Liver (tissue), 9 donors: Measurements from ENCODE around the gene SMIM3. TPM values are rescaled to one million over a fixed set of nuclear protein-coding genes. Genes with fewer than 3 reads are reported as not detected.
"Not testable (repeated sequence)": the region's sequence is repeated elsewhere in the genome, so short reads cannot be mapped to it uniquely, and the experiment has no call there.

Experiments used
- DNase-seq: peaks from one replicate; pipeline ENCODE4 v3.0.0-alpha.2; 2017; ENCODE audit warnings: low spot score
- H3K27ac ChIP-seq, 2 donors: one replicate each; pipeline ENCODE4 v1.7.0; 2013; ENCODE audit warnings: inconsistent platforms in 2 of 2, low read length in 2 of 2, control low read depth in 1 of 2, low read depth in 1 of 2, mild to moderate bottlenecking in 1 of 2
- H3K27me3 ChIP-seq, 4 donors: one replicate each; pipeline versions ENCODE4 v1.6.1 to v1.7.0; 2013; ENCODE audit warnings: low read length in 3 of 4, inconsistent platforms in 1 of 4, mild to moderate bottlenecking in 1 of 4, moderate library complexity in 1 of 4; ENCODE audit not compliant: control insufficient read depth in 4 of 4, insufficient read depth in 4 of 4
- H3K36me3 ChIP-seq, 4 donors: one replicate each; pipeline versions ENCODE4 v1.6.1 to v1.7.0; 2013; ENCODE audit warnings: low read length in 3 of 4, mild to moderate bottlenecking in 3 of 4, low read depth in 1 of 4, moderate library complexity in 1 of 4; ENCODE audit not compliant: control insufficient read depth in 4 of 4, insufficient read depth in 3 of 4
- H3K4me1 ChIP-seq, 4 donors: one replicate each; pipeline versions ENCODE4 v1.6.1 to v1.7.0; 2013; ENCODE audit warnings: low read length in 3 of 4, mild to moderate bottlenecking in 3 of 4, moderate library complexity in 1 of 4; ENCODE audit not compliant: control insufficient read depth in 4 of 4, insufficient read depth in 4 of 4
- H3K4me3 ChIP-seq, 3 donors: one replicate each; pipeline versions ENCODE4 v1.6.1 to v1.7.0; 2013; ENCODE audit warnings: low read length in 3 of 3, control low read depth in 1 of 3, low read depth in 1 of 3, mild to moderate bottlenecking in 1 of 3
- H3K9ac ChIP-seq, 2 donors: one replicate each; pipeline ENCODE4 v1.7.0; 2013; ENCODE audit warnings: low read length in 2 of 2, mild to moderate bottlenecking in 2 of 2, moderate library complexity in 2 of 2, control low read depth in 1 of 2, low read depth in 1 of 2
- H3K9me3 ChIP-seq, 4 donors: one replicate each; pipeline versions ENCODE4 v1.6.1 to v1.7.0; 2013; ENCODE audit warnings: low read length in 3 of 4; ENCODE audit not compliant: control insufficient read depth in 4 of 4
- EGR1 ChIP-seq, 2 donors: IDR thresholded peaks; 2 replicates each; pipeline ENCODE4 v1.6.1; 2016 to 2018; ENCODE audit warnings: antibody characterized with exemption in 2 of 2, low read depth in 2 of 2
- FOXA1 ChIP-seq: IDR thresholded peaks from 2 replicates; pipeline ENCODE4 v1.6.1; 2016; ENCODE audit warnings: antibody characterized with exemption
- FOXA2 ChIP-seq: IDR thresholded peaks from 2 replicates; pipeline ENCODE4 v1.6.1; 2016; ENCODE audit warnings: antibody characterized with exemption
- GABPA ChIP-seq, 2 donors: IDR thresholded peaks in 1 of 2; conservative IDR thresholded peaks in 1 of 2; 2 replicates each; pipeline ENCODE4 v1.6.1; 2016; ENCODE audit warnings: antibody characterized with exemption in 2 of 2, mild to moderate bottlenecking in 1 of 2, moderate library complexity in 1 of 2
- HNF4A ChIP-seq, 2 donors: conservative IDR thresholded peaks; 2 replicates each; pipeline ENCODE4 v1.6.1; 2016; ENCODE audit warnings: antibody characterized with exemption in 2 of 2, mild to moderate bottlenecking in 2 of 2
- JUND ChIP-seq, 2 donors: IDR thresholded peaks; 2 replicates each; pipeline ENCODE4 v1.6.1; 2016; ENCODE audit warnings: antibody characterized with exemption in 2 of 2
- NR2F2 ChIP-seq: IDR thresholded peaks from 2 replicates; pipeline ENCODE4 v1.6.1; 2016; ENCODE audit warnings: antibody characterized with exemption
- RAD21 ChIP-seq, 2 donors: IDR thresholded peaks; 2 replicates each; pipeline ENCODE4 v1.6.1; 2016; ENCODE audit warnings: antibody characterized with exemption in 2 of 2, mild to moderate bottlenecking in 2 of 2
- REST ChIP-seq: IDR thresholded peaks from 2 replicates; pipeline ENCODE4 v1.6.1; 2016; ENCODE audit warnings: antibody characterized with exemption, mild to moderate bottlenecking
- SP1 ChIP-seq: IDR thresholded peaks from 2 replicates; pipeline ENCODE4 v1.6.1; 2018; ENCODE audit warnings: antibody characterized with exemption, mild to moderate bottlenecking
- ZBTB33 ChIP-seq: IDR thresholded peaks from 2 replicates; pipeline ENCODE4 v1.6.1; 2016; ENCODE audit warnings: antibody characterized with exemption
- WGBS: extraction: QIAGEN DNeasy Blood & Tissue Kit; methylation state at CpG from one replicate; pipeline ENCODE4 v1.1.7; 2013; 5-methylcytosine and 5-hydroxymethylcytosine counted together
- polyA plus RNA-seq, 2 donors: library from polyadenylated mRNA; stranded (reverse) in 1 of 2; unstranded in 1 of 2; fragments of 200-250 nt in 1 of 2; fragments of >200 nt in 1 of 2; fragmentation: Nextera tagmentation in 1 of 2; extraction: Ambion mirVana in 1 of 2; gene quantifications; one replicate each; pipeline versions ENCODE4 v1.2.1 to v1.2.3, GENCODE V29; 2013 to 2015
- total RNA-seq, 2 donors: library from RNA; depleted of rRNA; stranded (reverse); fragments of >200 nt; gene quantifications; one replicate each; pipeline ENCODE4 v1.2.3, GENCODE V29; 2014
- TF ChIP-seq, protein P1 (sequence below): IDR thresholded peaks from 2 replicates; pipeline ENCODE4 v1.6.1; 2016; ENCODE audit warnings: antibody characterized with exemption
- TF ChIP-seq, protein P2 (sequence below): fragments of 150-350 bp; IDR thresholded peaks from 2 replicates; pipeline ENCODE4 v1.5.1; 2017; ENCODE audit warnings: improper control_type of control experiment, low read depth, low read length; ENCODE audit not compliant: missing input control
- TF ChIP-seq, protein P3 (sequence below): IDR thresholded peaks from 2 replicates; pipeline ENCODE4 v1.6.1; 2016; ENCODE audit warnings: antibody characterized with exemption
- donor health status: healthy.
- donor health status: healthy.
- donor health status: healthy.
- donor health status: healthy.
- donor health status: healthy.

Gene SMIM3
- total and polyA plus RNA-seq, 4 donors = 3.0 to 5.7 (median 3.6) TPM

GRCh38 chr5:150740992-150741391 is 37.6 kb upstream of the SMIM3 start:
- H3K27me3 ChIP-seq = no peaks in the 10 kb centered on the region
- peaks cover 0 to 2% (median 0%) of the 10 kb centered on the region in 4 donors for H3K4me1 ChIP-seq
- no peak overlapping the region for H3K27ac ChIP-seq
- no peaks in the 10 kb centered on the region for H3K9me3 ChIP-seq
- no peak overlapping the region for H3K4me3 ChIP-seq
- no peak overlapping the region for H3K9ac ChIP-seq
- TF ChIP-seq, protein P1, sequence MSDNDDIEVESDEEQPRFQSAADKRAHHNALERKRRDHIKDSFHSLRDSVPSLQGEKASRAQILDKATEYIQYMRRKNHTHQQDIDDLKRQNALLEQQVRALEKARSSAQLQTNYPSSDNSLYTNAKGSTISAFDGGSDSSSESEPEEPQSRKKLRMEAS = no peak
- no peak for TF ChIP-seq GABPA (IDR thresholded peaks at IDR 0.05 in 1 of 2, conservative IDR thresholded peaks at IDR 0.05 in 1 of 2)
- TF ChIP-seq, protein P2, sequence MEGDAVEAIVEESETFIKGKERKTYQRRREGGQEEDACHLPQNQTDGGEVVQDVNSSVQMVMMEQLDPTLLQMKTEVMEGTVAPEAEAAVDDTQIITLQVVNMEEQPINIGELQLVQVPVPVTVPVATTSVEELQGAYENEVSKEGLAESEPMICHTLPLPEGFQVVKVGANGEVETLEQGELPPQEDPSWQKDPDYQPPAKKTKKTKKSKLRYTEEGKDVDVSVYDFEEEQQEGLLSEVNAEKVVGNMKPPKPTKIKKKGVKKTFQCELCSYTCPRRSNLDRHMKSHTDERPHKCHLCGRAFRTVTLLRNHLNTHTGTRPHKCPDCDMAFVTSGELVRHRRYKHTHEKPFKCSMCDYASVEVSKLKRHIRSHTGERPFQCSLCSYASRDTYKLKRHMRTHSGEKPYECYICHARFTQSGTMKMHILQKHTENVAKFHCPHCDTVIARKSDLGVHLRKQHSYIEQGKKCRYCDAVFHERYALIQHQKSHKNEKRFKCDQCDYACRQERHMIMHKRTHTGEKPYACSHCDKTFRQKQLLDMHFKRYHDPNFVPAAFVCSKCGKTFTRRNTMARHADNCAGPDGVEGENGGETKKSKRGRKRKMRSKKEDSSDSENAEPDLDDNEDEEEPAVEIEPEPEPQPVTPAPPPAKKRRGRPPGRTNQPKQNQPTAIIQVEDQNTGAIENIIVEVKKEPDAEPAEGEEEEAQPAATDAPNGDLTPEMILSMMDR = no peak
- TF ChIP-seq JUND (IDR thresholded peaks at IDR 0.05) = no peak
- no peak for TF ChIP-seq FOXA1
- TF ChIP-seq SP1 = no peak
- TF ChIP-seq, protein P3, sequence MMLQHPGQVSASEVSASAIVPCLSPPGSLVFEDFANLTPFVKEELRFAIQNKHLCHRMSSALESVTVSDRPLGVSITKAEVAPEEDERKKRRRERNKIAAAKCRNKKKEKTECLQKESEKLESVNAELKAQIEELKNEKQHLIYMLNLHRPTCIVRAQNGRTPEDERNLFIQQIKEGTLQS = no peak
- no peak for TF ChIP-seq EGR1 (IDR thresholded peaks at IDR 0.05; ENCODE audit: low read depth in 2 of 2)
- TF ChIP-seq RAD21 (IDR thresholded peaks at IDR 0.05) = no peak
- DNase-seq = no peak
- peaks cover 0 to 5% (median 4%) of the 10 kb centered on the region in 4 donors for H3K36me3 ChIP-seq

DNA sequence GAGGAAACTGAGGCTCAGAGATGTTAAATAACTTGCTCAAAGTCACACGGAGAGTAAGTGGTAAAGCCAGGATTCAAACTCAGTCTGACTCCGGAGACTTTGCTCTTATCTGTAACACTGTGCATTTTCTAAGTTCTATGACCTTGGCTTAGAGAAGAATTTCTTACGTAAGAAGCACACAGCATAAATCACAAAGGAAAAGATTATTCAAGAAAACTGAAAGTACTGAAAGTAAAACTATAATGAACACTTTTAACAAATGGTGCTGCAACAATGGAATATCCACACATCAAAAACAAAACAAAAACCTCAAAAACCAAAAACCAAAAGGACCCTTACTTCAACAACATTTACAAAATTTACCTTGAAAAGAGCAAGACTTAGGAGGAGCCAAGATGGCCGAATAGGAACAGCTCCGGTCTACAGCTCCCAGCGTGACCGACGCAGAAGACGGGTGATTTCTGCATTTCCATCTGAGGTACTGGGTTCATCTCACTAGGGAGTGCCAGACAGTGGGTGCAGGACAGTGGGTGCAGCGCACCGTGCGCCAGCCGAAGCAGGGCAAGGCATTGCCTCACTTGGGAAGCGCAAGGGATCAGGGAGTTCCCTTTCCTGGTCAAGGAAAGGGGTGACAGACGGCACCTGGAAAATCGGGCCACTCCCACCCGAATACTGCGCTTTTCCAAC is 36.0 kb upstream of the SMIM3 start:
- not testable (repeated sequence) for H3K27me3 ChIP-seq, H3K4me1 ChIP-seq, DNase-seq, H3K4me3 ChIP-seq, H3K36me3 ChIP-seq, H3K9me3 ChIP-seq, H3K9ac ChIP-seq, H3K27ac ChIP-seq
- 88% methylated on average over 18 of the region's 18 CpGs for WGBS
- peak; percentile 31 for TF ChIP-seq NR2F2

DNA sequence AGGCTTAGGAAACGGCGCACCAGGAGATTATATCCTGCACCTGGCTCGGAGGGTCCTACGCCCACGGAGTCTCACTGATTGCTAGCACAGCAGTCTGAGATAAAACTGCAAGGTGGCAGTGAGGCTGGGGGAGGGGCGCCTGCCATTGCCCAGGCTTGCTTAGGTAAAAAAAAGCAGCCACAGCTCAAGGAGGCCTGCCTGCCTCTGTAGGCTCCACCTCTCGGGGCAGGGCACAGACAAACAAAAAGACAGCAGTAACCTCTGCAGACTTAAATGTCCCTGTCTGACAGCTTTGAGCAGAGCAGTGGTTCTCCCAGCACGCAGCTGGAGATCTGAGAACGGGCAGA is 35.4 kb upstream of the SMIM3 start:
- not testable (repeated sequence) for H3K9ac ChIP-seq, H3K27me3 ChIP-seq, H3K4me1 ChIP-seq, DNase-seq, H3K9me3 ChIP-seq, H3K4me3 ChIP-seq, H3K36me3 ChIP-seq, H3K27ac ChIP-seq
- WGBS = 98% methylated on average over 9 of the region's 9 CpGs

DNA sequence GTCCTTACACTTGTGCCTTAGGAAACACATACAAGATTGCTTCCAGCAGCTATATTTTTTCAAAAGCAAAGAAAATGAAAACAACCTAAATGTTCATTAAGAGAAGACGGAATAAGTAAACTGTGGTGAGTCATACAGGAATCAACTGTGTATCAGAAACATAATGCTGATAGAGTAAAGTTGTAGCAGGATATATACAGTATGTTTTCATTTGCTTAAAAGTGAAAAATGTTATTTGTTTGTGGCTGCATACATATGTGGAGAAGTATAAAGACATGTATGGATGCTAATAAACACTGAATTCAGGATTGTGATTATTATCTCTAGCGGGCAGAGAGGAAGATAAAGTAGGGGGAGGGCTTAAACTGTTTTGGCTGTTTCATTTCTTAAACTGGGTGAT is 28.1 kb upstream of the SMIM3 start:
- no peak for DNase-seq
- Histone ChIP-seq H3K36me3 (peaks cover 10 to 38% (median 30%) of the 10 kb centered on the region in 4 donors), H3K27me3 (no peaks in the 10 kb centered on the region), H3K4me3 (no peak overlapping the region), H3K9ac (no peak overlapping the region), H3K4me1 (peaks cover 0 to 6% (median 0%) of the 10 kb centered on the region in 4 donors), H3K9me3 (no peaks in the 10 kb centered on the region), H3K27ac (no peak overlapping the region)
- 79% methylated on average over 2 of the region's 2 CpGs for WGBS
- TF ChIP-seq FOXA2 (no peak), REST (no peak), HNF4A (conservative IDR thresholded peaks at IDR 0.05) (no peak), RAD21 (IDR thresholded peaks at IDR 0.05) (no peak), ZBTB33 (no peak)
